Mucosa of gallbladder (tissue), 1 donor: Measurements from ENCODE around the gene HBP1. TPM values are rescaled to one million over a fixed set of nuclear protein-coding genes. Genes with fewer than 3 reads are reported as not detected.
"Not testable (repeated sequence)": the region's sequence is repeated elsewhere in the genome, so short reads cannot be mapped to it uniquely, and the experiment has no call there.

ENCODE experiments used
- DNase-seq: peaks from one replicate; pipeline ENCODE4 v3.0.0-alpha.2; 2020; ENCODE audit warnings: low spot score
- total RNA-seq: library from RNA; stranded (reverse); gene quantifications from one replicate; pipeline ENCODE4 v1.2.1, GENCODE V29; 2021
- donor health status: DM: no; HTN: no; CAD: no.

Gene HBP1
- total RNA-seq, 1 donor from 2014 or later, result 67.5 TPM

DNA sequence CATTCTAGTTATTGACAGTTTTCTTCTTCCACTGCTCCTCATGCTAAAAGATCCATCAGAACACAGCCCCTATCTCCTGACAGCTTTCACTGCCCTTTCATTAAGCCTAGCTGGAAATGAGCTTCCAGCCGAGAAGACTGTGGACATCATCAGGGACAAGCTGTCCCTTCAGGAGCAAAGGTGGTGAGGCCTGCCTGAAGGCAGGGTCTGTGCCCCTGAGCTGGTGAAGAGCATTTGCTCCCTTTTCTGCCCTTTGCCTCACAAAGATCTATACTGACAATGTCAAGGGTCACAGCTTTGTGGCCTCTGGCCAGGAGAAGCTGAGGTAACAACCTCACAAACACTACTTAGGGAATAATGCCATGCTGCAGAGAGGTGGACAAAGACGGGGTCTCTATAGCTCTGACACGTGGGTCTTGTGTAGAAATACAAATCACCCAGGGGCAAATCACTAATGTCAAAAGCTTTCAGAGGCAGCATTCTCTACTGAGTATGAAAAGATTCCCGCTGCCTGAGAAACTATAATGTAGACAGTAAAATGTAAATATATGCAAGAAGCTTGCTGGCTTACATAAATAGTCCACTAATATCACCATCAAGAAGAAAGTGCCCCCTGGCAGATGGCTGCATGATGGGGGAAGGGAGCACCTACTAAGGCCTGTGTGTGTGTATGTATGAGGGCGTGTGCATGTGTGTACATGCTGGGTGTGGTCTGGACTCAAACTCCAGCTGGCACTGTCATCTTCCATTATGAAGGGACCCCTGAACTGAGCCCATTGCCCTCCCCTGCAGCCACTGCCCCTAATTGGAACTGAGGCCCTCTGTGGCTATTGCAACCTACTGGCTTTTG is 55.8 kb downstream of the HBP1 start:
- no peak for DNase-seq

DNA sequence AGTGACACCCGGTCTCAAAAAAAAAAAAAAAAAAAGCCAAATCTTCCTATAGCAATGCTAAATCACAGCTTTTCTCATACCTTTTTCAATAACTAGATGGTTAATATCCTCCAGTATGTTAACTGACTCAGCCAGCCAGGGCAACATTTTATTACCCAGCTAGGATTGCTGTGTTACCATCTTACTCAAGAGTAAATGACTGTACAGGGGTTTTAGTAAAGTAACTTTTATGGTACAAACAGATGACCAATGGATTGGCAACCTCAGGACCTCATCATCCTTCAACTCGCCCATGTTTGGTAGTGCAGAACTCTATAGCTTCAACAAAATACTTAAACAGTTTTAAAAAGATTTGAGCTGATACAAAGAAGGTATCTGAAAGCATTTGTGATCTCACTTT is 59.5 kb downstream of the HBP1 start:
- no peak for DNase-seq

DNA sequence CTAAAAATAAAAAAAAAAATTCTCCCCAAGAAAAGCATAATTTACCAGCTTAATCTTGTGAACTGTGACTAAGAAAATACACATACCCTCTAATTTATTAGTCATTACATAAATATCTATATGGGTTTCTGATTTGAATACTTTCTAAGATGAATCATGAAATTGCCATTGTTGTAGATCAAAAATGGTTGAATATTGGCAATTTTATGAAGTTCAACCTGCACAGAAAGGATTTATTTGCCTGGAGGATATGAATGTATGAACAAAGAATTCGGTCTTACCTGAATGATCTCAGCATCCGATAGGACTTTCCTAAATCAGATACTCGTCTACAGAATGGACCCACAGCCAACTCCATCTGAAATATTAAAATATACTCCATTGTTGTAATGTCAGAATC is 61.5 kb downstream of the HBP1 start:
- DNase-seq, result no peak

DNA sequence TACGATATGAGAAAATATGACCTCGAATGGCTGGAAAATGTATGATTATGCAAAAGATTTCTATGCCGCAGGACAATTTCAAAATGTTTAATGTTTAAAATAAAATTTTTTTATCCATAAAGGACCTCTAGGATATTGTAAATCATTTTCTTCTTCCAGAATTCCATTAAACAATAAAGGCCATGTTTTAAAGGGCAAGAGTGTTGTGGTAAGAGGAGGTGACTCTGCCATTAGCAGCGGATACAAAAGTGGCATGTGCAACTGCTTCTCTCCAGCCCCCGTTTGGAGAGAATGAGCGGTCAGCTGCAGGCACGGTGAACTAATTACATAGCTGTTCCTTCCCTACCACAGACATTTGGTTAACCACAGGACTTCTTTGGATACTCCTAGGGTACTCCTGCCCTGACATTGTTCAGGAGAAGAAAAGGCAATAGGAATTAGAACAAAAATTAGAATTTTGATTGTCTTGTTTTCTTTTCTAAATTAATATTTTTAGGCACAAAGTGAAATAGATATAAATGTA is 63.8 kb downstream of the HBP1 start:
- DNase-seq, result no peak

DNA sequence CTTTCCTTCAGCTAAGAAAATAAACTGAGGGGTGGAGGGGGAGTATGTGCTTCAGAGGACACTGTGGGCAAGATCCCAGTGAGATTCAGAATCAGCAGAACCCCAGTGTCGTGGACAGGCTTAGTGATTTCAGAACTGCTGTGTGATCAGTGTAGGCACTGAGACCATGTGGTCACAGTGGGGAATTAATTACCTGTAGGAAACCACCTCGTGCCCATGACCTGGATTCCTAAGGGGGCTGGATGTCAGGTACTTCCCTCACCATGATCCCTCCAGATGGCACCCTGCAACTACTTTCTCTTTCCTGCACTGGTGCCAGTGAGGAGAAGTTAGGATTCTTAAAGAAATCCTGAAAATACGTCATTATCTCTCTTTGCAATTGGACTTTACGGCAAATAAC is 64.4 kb downstream of the HBP1 start:
- no peak for DNase-seq

DNA sequence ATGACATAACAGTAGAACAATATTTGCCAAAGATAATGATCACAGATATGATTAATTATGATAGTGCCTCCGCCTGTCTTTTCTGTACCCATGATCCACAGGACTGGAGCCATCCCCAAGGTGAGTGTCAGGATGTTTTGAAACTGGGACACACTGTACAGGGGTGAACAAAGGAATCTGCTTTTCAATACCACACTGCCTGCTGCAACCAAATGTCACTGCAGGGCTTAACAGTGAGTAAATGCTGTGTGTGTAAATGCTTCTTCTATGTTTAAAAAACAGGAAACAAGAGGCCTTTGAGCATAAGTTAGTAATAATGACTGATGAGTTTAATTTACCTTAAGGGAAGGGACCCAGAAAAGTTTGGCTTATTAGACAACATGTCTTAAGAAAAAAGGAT is 65.2 kb downstream of the HBP1 start:
- no peak for DNase-seq

DNA sequence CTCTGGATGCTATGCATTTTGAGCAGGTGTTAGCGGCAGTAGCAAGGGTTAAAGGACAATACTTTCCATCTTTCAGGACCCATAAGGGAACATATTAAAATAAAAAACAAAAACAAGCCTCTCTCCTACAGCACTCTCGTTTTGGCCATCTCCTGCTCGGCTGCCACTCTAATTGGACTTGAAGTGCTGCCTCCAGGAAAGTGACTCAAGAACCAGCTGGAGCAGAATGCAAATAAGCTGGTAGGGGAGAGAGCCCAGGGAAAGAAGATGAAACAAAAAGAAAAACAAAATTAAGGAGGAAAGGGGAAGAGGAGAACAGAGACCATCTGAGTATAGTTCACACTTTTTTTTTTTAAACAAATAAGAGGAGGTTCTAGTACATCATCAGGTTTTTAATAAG is 65.6 kb downstream of the HBP1 start:
- DNase-seq, result no peak

DNA sequence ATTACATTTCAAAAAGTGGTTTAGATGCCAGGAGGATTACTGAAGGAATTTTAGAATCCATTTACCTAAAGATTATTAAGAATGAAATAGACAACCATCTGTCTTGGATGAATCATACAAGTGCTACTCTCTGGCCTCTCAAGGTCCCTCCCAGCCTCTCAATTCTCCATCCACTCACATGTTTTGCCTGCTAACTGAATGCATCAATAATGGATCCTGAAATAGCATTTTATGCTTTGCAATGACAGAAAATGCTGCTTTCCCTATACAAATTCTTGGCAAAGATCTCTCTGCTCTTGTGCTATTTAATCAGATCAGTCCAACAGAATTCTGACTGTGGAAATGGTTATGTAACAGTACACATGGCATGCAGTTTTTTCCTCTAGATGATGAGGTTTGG is 68.1 kb downstream of the HBP1 start:
- no peak for DNase-seq

DNA sequence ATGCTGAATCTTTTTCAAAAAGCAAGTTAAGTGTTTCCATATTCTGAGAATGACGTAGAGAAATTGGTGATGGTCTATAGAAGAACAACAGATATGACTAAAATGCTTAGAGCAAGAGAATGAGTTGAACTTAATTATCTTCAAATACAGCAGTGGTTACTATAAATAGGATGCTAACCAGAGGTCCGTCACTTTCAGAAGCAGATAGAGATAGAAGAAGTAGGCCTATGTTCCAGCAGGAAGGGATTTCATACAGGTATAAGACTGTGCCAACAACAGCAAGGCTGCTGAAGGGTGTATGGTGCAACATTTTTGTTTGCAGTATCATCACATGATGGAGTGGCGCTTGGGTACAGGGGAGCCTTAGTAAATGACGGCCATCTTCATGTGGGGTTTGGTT is 68.6 kb downstream of the HBP1 start:
- no peak for DNase-seq

DNA sequence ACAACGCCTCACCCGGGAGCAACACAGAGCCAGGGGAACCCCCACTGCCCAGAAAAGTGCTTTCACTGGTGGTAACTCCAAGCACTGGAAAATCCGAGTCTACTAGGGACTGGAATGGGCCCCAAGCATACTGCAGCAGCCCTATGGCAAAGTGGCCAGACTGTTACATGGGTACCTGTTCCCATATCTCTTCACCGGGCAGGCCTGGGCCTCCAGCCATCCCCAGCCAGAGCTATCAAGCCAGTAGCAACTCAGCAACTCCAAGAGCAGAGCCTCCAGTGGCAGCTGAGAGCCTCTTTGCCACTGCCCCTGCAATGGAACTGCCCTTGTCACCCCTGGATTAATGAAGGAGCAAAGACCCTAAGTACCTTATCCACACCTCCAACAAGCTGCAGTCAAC is 73.5 kb downstream of the HBP1 start:
- no peak for DNase-seq

DNA sequence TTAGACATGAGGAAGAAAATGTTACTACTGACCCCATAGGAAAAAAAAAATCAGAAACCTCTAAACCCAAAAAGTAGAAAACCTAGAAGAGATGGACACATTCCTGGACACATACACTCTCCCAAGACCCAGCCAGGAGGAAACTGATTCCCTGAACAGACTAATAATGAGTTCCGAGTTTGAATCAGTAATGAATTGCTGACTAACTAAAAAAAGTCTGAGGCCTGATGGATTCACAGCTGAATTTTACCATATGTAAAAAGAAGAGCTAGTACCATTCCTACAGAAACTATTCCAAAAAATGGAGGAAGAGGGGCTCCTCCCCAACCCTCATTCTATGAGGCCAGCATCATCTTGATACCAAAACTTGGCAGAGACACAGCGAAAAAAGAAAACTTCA is 75.8 kb downstream of the HBP1 start:
- DNase-seq, result no peak

DNA sequence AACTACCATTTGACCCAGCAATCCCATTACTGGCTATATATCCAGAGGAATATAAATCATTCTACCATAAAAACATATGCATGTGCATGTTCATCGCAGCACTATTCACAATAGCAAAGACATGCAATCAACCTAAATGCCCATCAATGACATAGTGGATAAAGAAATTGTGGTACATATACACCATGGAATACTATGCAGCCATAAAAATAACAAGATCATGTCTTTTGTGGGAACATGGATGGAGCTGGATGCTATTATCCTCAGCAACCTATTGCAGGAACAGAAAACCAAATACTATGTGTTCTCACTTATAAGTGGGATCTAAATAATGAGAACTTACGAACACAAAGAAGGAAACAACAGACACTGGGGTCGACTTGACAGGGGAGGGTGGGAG is 78.0 kb downstream of the HBP1 start:
- not testable (repeated sequence) for DNase-seq

DNA sequence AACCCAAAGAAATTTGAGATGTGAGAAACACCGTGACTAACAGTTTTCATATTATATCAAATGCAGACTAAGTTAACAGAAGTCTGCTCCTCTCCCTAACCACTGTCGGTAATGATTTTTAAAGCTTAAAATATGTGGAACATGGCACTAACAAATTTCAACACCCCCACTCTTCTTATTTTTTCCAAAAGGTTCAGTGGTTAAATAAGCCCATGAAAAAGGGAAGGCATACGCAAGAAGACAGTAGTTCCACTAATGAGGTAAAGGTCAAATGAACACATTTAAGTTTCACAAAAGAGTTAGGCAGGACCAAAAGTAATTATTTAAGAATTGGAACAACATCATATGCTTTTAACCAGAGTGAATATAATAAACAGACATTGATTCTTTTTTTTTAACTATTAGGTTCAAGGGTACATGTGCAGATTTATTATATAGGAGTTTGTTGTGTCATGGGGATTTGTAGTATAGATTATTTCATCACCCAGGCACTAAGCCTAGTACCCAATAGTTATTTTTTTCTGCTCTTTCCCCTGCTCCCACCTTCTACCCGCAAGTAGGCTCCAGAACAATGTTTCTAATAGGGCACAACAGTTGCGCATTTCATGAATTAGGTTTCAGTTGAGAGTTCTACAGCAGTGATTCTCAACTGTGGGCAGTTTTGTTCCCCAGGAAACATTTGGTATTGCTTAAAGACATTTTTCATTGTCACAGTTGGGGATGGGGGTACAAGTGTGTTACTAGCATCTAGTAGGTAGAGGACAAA is 79.9 kb downstream of the HBP1 start:
- DNase-seq, result no peak

DNA sequence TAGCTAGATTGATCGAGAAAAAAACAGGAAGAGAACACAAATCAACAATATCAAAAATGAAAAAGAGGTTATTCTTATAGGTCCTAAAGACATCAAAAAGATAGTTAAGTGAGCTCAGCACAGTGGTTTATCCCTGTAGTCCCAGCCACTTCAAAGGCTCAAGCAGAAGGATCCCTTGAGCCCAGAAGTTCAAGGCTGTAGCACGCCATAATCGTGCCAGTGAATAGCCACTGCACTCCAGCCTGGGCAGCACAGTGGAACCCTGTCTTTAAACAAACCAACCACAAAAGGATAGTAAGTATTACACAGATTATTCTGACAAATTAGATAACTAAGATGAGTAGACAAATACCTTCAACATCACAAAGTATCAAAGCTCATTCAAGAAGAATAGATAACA is 83.2 kb downstream of the HBP1 start:
- DNase-seq, result no peak

Other genes with a start within 250 kb of the HBP1 start
- gene PRKAR2B, start 124.3 kb upstream of the HBP1 start, total RNA-seq, result 7.1 TPM